Suppressor macrophage (primary cell): ENCODE results near the gene SHISA9.

Source experiments
- DNase-seq, 4 experiments: peaks; one replicate each; pipeline ENCODE4 v3.0.0-alpha.2; 2020 to 2022

Gene SHISA9

DNA sequence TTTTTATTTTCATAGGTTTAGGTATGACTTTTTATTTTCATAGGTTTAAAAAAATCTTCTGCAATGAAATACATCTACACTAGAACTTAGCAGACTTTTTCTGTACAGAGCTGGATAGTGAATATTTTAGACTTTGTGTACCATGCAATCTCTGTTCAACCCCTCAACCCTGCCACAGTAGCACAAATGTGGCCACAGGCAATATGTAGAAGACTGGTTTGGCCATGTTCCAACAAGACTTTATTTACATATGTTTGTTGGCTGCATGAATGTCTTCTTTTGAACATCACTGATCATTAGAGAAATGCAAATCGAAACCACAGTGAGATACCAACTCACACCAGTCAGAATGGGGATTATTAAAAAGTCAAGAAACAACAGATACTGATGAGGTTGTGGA lies 229.2 kb downstream of the SHISA9 start:
- no peak for DNase-seq

DNA sequence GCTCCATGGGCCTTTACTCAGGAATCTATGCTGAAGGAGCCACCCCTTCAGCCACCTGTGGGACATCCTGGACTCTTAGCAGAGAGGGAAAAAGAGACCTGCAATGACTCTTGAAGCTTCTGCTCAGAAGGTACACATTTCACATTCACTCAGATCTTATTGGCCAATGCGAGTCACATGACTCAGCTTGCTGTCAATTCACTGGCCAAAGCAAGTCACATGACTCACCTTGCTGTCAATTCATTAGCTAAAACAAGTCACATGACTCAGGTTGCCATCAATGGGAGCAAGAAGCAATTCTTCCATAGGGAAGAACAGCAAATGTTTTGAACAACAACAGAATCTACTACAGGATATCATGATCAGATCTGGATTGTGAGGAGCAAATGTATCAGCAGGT lies 233.4 kb downstream of the SHISA9 start:
- DNase-seq = no peak

DNA sequence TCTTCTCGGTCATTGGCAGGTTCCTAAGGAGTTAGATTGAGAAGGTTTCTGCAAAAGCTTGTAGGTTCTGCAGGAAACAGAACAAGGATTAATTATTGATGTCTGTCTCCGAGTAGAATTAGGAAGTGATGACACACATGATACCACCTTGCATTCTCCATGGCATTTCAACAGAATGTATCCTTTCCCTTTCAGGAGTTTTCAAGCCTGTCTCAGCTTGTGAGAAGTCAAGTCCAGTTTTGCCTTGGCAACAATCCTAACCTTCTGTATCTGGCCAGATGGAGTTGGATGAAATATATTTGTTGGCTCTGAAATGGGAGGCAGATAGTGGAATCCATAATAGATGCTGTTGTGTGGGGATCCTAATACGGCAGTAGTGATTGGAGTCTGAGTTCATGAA lies 235.5 kb downstream of the SHISA9 start:
- no peak for DNase-seq

DNA sequence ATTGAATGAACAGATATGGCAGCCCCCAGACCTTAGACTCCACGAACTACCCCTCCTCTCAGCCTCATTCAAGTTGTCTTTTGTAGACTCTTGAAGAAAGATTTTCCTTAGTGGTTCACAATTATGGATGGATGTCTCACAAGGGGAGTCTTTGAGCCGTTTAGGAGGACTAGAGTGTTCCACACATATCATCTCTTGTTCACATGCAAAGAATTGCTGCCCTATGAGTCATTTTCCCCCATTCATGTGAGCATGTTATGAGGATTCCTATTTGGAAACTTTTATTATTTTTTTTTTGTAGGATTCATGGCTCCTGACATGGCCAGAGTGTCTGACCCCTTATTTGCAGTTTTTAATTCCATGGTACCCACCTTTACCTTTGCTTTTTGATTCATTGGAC lies 237.1 kb downstream of the SHISA9 start:
- DNase-seq = no peak

DNA sequence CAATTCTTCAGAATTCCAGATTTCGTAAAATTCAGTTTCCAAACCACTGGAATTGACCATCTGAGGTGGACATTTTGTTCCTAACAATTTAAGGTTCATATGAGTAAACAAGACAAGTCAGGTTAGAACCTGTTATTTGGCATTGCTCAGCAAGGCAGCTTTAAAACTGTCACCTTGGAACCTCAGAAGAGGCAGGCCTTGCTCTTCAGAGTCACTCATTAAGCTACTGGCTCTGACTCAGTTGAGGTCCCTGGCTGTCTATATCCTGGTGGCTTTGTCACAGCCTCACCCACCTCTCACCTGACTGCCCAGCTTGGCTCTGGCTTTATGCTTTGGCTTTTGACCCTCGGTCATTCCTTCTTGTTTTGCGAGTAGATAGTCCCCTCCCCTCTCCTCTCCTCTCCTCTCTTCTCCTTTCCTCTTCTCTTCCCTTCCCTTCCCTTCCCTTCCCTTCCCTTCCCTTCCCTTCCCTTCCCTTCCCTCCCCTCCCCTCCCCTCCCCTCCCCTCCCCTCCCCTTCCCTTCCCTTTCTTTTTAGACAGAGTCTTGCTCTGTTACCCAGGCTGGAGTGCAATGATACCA lies 238.4 kb downstream of the SHISA9 start:
- DNase-seq = no peak

DNA sequence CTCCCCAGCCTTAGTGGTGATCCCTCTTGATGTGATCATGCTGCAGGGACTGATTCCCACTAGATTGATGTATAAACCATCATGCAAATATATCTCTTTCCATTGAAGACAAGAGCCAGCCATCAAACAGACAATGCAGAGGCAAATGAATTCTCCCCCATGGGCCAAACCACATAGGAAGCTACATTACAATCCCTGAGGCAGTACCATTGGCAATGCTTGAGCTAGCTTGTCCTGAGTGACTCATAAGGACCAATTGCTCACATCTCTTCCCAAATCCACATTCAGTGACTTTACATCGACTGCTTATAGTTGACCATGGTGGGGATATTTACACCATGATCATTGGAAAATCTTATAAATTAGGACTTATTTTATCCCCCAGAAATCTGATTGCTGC lies 242.2 kb downstream of the SHISA9 start:
- no peak for DNase-seq

DNA sequence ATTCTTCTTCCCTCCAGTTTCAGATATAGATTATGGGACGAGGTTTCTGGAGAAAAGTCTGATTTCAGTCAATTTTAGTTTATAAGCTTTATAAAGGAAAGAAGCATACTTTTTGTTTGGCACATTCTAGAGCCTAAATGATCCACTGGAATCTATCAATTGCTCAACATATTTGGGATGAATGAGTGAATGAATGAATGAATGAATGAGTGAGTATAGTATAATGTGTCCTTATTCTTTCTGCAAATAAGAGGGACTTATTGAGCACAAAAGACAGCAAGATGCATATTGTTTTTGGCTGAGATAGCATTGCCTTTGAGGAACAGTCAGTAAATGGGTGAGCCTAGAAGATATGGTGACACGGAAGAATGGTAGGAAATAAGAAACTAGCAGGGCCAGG lies 245.4 kb downstream of the SHISA9 start:
- DNase-seq = no peak

DNA sequence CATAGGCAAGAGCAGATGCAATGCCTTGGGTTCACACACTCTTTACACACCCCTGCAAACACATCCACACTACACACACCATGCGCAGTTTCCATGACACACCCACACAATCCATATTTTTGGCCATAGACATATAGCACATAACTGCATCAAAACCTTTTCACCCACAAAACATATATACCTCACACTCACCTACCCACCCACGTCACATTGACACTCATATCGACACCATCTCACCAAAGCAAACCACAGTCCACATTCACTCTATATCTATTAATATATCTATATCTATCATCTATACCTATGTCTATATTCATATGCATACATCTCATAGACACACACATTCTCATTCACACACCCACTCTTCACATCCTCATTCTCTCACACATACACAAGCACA lies 246.9 kb downstream of the SHISA9 start:
- DNase-seq = no peak

DNA sequence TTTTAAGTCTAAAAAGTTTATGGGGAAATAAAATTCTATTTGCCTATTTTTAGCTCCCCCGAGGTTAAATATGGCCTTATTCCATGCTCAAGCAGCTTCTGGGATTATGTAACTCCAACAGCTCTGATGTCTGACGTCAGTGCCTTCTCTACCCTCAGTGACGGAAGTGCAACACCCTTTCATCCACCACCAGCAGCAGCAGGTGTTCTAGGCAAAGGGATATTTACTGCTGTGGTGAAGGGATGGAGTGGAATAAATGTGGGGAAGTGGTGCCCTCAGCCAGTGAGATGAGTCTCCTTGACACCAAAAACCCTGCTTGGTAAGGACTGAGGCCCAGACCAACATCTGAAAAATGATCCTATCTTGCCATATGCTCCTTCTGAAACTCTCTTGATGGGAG lies 247.4 kb downstream of the SHISA9 start:
- no peak for DNase-seq

DNA sequence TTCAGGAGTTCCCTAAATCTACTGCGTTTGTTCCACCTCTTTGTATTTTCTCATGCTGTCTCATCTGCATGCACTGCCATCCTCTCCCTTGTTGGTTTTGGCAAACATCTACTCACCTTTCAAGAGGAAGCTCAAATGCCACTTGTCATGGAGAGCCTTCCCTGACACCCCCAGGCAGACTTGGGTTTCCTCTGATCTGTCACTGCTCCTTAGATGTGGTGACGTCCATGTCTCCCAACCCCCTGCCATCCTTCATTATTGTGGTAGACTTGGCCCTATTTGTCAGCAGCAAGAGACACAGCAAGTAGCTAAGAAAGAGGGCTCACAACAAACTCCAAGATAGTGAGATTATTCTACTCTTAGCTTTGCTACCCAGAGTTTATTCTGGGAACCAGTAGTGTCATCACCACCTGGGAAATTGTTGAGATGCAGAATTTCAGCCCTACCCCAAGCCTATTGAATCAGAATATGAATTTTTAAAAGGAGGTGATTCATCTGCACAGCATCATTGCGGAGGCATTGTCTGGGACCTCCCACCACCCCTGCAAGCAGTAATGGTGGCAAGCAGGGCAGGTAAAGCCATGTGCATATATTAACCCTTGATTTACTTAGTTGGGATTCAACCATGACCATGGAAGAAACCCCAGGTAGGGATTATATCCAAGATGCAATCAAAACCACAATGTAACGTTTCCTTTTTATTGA lies 248.9 kb downstream of the SHISA9 start:
- no peak for DNase-seq

DNA sequence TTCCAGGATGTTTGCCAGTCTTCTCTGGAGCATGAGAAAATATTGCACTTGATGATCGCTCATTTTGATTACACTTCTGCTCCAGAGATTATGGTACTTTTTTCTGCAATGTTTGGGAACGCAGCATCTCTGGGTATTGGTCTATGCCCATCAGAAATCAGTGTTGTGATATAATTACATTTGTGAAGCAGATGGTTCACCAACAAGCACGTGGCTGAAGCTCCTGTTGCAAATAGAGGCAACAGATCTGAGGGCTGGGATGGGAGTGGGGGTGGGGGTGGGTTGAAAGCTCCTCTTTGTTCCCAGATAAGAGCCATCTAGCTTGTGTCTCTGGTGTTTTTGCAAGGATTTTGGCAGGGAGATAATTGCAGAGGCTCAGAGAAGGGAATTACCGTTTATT lies 252.3 kb downstream of the SHISA9 start:
- DNase-seq = no peak

DNA sequence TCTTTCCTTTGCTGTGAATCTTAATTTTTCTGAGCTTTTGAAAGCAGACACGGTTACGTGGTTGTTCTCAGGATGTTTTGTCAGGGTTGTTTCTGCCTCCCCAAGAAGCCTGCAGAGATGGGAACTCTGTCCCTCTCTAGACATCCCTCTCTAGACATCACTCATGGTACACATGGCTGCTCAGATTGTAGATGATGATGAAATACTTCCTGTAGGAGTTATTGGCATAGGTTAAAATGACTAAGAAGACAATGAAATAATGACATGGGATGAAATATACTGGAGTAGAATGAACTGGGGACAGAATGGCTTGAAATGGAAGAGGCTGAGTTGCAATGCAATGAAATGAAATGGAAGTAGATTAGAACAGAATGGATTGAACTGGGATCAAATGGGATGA lies 253.4 kb downstream of the SHISA9 start:
- no peak for DNase-seq

DNA sequence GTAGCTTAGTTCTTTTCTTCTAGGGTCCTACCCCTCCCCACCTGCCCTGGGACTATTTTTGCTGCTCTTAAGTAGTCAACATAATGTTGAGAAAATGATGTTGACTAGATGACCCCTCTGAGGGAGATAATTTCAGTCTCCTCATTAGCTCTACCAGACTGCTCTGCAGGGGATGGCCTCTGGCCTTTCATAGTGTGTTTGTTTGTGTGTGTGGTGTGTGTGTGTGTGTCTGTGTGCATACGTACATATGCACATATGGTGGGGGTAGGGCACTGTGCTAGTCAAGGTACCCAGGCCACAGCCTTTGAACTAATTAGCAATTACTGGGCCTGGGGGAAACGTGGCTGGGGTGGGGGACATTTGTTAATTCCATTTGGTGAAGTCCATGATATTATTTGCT lies 254.0 kb downstream of the SHISA9 start:
- DNase-seq = no peak

DNA sequence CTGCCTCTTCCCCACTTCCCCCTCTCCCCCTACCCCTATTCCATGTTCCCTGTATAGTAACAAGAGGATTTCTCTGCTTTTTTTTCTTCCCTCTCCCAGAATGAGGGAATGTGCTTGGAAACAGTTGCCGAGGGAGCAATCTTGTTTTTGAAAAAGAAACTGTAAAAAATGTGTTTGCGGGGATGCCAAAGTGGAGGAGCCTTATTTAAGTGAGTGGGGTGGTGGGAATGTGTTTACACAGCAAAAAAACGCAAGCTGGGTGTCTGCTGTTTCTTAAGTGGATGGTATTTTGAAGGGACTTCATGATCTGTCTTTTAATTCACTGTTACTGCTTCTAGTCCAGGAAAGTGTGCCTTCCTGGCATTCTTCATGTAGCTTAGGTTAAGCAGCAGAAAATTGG lies 254.4 kb downstream of the SHISA9 start:
- DNase-seq = no peak

DNA sequence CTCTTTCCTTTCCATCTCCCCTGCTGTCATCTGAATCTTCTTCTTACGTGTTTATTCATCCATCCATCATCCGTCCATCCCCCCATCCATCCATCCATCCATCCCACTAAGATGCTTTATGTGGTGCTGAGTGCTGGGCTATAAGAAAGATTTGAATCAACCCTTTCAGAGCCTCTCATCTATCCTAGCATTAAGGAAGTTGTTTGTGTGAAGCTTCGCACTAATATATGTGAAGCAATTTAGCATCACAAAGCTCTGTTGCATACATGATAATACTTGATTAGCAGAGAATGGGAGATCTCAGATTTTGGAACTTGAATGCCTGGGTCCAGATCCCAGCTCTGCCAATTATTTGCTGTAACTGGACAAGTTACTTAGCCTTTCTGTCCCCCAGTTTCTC lies 255.7 kb downstream of the SHISA9 start:
- no peak for DNase-seq

DNA sequence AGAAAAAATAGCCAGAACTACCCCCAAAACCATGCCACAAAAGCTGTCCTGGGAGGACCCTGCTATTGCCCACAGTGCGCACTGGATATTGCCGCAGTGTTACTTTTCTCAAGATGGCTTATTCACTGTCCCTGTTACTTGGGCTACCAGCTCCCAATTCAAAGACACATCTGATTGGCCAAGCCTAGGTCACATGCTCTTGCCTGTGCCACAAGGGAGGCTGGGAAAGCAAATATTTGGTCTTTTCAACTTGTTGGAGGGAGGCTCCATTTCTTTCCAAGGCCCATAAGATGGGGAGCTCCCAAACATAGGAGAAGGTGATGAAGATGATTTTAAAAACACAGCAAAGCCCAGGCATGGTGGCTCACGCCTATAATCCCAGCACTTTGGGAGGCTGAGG lies 257.0 kb downstream of the SHISA9 start:
- no peak for DNase-seq

DNA sequence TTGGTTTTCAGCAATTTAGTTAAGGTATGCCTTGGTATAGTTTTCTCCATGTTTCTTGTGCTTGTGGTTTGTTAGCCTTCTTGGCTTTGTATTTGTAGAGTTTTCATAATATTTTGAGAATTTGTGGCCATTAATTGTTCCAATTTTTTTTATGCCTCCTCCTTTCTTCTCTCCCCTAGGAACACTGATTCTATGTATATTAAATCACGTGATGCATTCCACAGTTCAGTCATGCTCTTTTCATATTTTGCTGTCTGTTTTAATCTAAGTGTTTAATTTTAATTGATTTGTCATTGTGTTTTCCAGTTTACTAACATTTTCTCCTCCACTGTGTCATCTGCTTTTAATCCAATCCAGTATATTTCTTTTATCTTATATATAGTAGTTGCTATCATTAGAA lies 263.6 kb downstream of the SHISA9 start:
- DNase-seq = no peak

DNA sequence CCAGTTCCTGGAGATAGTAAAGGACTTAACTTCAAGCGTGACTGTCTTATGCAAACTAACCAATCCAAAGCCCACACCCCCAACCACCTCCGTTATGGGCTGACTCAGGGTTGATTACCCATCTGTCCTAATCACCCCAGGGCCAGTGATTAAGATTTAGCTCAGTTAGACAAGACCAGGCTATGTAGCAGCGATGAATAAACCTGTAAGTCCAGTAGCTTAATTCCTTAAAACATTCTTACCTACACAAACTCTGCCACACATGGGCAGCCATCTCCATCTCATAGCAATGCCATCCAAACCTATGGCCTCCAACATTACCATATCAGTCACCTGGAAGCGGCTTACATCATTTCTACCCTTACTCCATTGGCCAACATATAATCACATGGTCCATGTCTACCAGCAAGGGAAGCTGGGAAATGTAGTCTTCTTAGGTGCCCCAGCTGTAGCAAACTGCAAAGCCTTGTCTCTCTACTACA lies 266.7 kb downstream of the SHISA9 start:
- DNase-seq = no peak

DNA sequence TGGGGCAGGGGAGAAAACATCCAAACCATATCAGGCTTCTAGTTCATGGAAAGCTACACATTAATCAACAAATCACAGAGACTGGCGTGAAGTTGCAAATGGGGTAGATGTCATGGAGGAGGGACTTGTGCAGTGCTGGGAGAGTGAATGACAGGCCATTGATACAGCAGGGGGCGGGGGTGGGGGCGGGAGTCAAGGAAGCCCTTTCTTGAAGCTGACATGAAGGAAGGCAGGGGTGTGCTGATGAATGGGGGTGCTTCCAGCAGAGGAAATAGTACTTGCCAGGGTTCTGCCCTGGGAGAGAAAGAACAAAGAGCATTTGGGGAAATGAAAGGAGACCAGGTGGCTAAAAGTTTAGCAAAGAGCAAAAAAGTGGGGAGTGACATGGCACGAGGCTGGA lies 269.9 kb downstream of the SHISA9 start:
- DNase-seq = no peak

DNA sequence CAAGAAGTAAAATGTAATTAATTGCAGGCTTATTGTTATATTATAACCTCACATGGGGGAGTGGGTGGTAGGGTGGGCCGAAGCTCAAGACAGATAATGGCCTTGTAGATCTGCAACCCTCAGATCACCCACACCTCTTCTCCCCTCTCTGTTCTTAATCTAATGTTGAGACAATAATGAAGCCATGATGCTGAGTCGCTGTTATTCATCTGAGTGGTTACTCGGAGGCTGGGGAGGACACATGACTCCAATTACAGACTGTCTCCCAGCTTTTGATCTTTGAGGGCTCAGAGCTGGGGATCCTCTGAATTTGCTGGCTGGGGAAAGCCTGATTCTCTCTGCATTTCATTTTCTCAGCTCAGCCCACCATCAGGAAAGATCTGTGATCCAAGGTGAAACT lies 275.3 kb downstream of the SHISA9 start:
- no peak for DNase-seq

DNA sequence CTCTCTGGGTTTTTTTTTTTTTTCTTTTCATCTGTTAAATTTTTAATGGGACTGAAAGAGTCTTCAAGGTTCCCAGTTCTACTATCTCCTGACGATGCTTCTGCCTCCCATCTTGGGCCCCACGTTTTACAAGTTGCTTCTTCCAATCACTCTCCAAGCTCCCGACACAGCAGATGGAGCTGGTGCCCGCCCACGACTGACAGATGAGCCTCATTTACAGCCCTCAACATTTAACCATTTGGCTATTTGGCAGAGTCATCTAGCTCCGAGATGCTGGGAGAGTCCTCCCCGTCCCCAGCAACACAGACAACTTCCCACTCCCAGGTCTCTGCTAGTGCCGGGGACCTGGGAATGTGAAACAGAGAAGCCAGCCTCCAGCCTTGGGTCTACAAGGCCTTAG lies 276.9 kb downstream of the SHISA9 start:
- no peak for DNase-seq

DNA sequence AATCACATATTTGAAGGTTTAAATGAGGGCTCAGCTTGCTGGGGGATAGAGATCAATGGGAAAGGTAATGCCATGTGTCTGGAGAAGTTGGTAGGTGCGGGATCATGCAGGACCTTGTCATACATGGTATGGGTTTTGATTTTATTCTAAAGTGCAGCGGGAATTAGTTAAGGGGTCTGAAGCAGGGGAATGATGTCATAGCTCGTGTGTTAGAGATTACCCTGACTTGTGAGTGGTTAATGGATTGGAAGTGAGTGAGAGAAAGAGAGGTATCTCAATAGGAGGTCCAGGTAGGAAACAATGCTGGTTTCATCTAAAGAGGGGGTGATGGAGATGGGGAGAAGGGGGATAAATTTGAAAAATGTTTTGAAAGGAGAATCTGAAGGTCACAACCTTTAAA lies 280.0 kb downstream of the SHISA9 start:
- no peak for DNase-seq

DNA sequence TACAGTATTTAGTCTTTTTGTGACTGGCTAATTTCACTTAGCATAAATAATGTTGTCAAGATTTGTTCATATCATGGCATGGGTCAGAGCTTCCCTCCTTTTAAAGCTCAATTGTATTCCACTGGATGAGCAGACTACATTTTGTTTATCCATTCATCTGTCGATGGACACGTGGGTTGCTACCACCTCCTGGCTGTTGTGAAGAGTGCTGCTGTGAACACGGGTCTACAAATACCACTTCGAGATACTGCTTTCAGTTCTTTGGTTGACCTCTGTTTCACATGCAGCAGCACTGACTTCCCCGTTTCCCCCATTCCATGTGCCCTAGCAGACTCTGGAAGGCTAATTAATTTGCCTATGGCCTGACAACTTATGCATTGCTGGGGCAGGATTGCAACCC lies 285.4 kb downstream of the SHISA9 start:
- DNase-seq = no peak

DNA sequence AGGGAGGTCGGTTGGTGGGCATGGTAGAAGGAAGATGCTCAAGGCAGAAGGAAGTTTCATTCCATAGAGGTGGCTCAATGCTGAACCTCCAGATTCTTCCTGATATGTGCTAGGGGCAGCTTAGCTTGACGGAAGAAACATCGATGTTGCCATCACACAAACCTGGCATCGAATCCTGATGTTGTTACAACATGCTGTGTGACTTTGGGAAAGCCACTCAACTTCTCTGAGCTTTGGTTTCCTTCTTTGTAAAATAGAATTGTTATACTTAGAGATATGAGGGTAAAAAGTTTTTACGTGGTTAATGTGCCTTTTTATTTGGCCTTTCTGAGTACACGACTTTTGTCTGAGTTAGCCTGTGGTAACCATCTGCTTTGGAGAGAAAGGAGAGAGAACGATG lies 287.9 kb downstream of the SHISA9 start:
- no peak for DNase-seq

DNA sequence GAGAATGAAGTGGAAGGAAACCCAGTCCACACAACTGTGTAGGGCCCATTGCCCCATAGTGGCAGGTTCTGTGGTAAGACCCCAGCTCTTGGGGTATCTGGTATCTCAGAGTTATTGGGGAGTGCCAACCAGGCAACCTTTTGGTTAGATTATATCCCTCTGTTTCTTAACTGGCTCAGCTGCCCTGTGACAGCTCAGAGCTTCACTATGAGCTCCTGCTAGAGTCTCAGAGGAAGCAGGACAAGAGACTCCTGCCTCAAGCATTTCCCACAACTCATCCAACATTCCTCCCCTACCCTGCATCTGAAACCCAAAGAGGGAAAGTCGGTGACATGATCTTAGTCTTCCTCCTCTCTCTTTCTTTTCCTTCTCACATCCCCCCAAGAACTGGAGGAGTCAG lies 292.3 kb downstream of the SHISA9 start:
- no peak for DNase-seq
